ENCODE results near the gene PURA.
"Not testable (repeated sequence)": the region's sequence is repeated elsewhere in the genome, so short reads cannot be mapped to it uniquely, and the experiment has no call there.

The PURA gene

GRCh38 chr5:140142856-140143255, 28.9 kb downstream of the PURA start:
- H3K9me3 Mint-ChIP-seq, result no peaks in the 10 kb centered on the region
- no peaks in the 10 kb centered on the region for H3K36me3 Mint-ChIP-seq
- peaks cover 23% of the 10 kb centered on the region for H3K4me1 Mint-ChIP-seq
- no peak overlapping the region for H3K27ac Mint-ChIP-seq
- H3K4me3 Mint-ChIP-seq, result no peak overlapping the region
- ATAC-seq, result no peak
- peak in 1 of 2 donors; percentile 29 for DNase-seq (ENCODE audit: low spot score in 2 of 2)

- ATAC-seq, result peak; percentile 2
- Mint-ChIP-seq H3K9me3 (no peaks in the 10 kb centered on the region), H3K4me3 (no peak overlapping the region), H3K4me1 (peaks cover 23% of the 10 kb centered on the region), H3K36me3 (no peaks in the 10 kb centered on the region), H3K27ac (no peak overlapping the region)
- peak in 1 of 2 donors; percentile 47 for DNase-seq (ENCODE audit: low spot score in 2 of 2)
Measured at GRCh38 chr5:140143521-140144258, 29.8 kb downstream of the PURA start.

- Mint-ChIP-seq H3K27ac (peak overlapping the region; percentile 9), H3K36me3 (no peaks in the 10 kb centered on the region), H3K9me3 (no peaks in the 10 kb centered on the region), H3K4me1 (peaks cover 23% of the 10 kb centered on the region), H3K4me3 (peak overlapping the region; percentile 57)
- DNase-seq (ENCODE audit: low spot score in 2 of 2) (peak in 1 of 2 donors; percentile 47), ATAC-seq (no peak)
Measured at GRCh38 chr5:140145256-140145655, 31.3 kb downstream of the PURA start.

- no peak overlapping the region for H3K27ac Mint-ChIP-seq
- ATAC-seq, result peak; percentile 78
- DNase-seq (ENCODE audit: low spot score in 2 of 2), result peak; percentile 52 to 71
- peaks cover 23% of the 10 kb centered on the region for H3K4me1 Mint-ChIP-seq
- H3K9me3 Mint-ChIP-seq, result no peaks in the 10 kb centered on the region
- H3K4me3 Mint-ChIP-seq, result peak overlapping the region; percentile 57
- no peaks in the 10 kb centered on the region for H3K36me3 Mint-ChIP-seq
Measured at GRCh38 chr5:140145818-140146522, 32.1 kb downstream of the PURA start.

GRCh38 chr5:140146523-140146842, 32.6 kb downstream of the PURA start:
- peaks cover 23% of the 10 kb centered on the region for H3K4me1 Mint-ChIP-seq
- ATAC-seq (no peak), DNase-seq (ENCODE audit: low spot score in 2 of 2) (no peak)
- no peaks in the 10 kb centered on the region for H3K36me3 Mint-ChIP-seq
- no peak overlapping the region for H3K27ac Mint-ChIP-seq
- H3K9me3 Mint-ChIP-seq, result no peaks in the 10 kb centered on the region
- peak overlapping the region; percentile 57 for H3K4me3 Mint-ChIP-seq

GRCh38 chr5:140147460-140147859, 33.6 kb downstream of the PURA start:
- H3K4me1 Mint-ChIP-seq, result peaks cover 27% of the 10 kb centered on the region
- H3K4me3 Mint-ChIP-seq, result no peak overlapping the region
- no peaks in the 10 kb centered on the region for H3K9me3 Mint-ChIP-seq
- no peak overlapping the region for H3K27ac Mint-ChIP-seq
- no peak for ATAC-seq
- DNase-seq (ENCODE audit: low spot score in 2 of 2), result no peak
- no peaks in the 10 kb centered on the region for H3K36me3 Mint-ChIP-seq

GRCh38 chr5:140148508-140148907, 34.6 kb downstream of the PURA start:
- H3K27ac Mint-ChIP-seq, result no peak overlapping the region
- ATAC-seq, result no peak
- no peaks in the 10 kb centered on the region for H3K9me3 Mint-ChIP-seq
- H3K4me3 Mint-ChIP-seq, result no peak overlapping the region
- peaks cover 26% of the 10 kb centered on the region for H3K4me1 Mint-ChIP-seq
- H3K36me3 Mint-ChIP-seq, result no peaks in the 10 kb centered on the region
- no peak for DNase-seq (ENCODE audit: low spot score in 2 of 2)

- Mint-ChIP-seq H3K4me1 (peaks cover 9% of the 10 kb centered on the region), H3K27ac (no peak overlapping the region), H3K36me3 (no peaks in the 10 kb centered on the region), H3K4me3 (no peak overlapping the region), H3K9me3 (no peaks in the 10 kb centered on the region)
- DNase-seq (ENCODE audit: low spot score in 2 of 2) (no peak), ATAC-seq (no peak)
Measured at GRCh38 chr5:140150201-140150600, 36.3 kb downstream of the PURA start.

- no peaks in the 10 kb centered on the region for H3K9me3 Mint-ChIP-seq
- no peak overlapping the region for H3K4me3 Mint-ChIP-seq
- no peak for DNase-seq (ENCODE audit: low spot score in 2 of 2)
- H3K27ac Mint-ChIP-seq, result no peak overlapping the region
- no peak for ATAC-seq
- H3K36me3 Mint-ChIP-seq, result no peaks in the 10 kb centered on the region
- H3K4me1 Mint-ChIP-seq, result peaks cover 4% of the 10 kb centered on the region
Measured at GRCh38 chr5:140151144-140152021, 37.5 kb downstream of the PURA start.

- Mint-ChIP-seq H3K27ac (no peak overlapping the region), H3K4me3 (no peak overlapping the region), H3K36me3 (no peaks in the 10 kb centered on the region), H3K4me1 (peaks cover 12% of the 10 kb centered on the region), H3K9me3 (no peaks in the 10 kb centered on the region)
- DNase-seq (ENCODE audit: low spot score in 2 of 2) (no peak), ATAC-seq (no peak)
Measured at GRCh38 chr5:140152022-140152999, 38.4 kb downstream of the PURA start.

GRCh38 chr5:140153255-140153654, 39.3 kb downstream of the PURA start:
- DNase-seq (ENCODE audit: low spot score in 2 of 2) (no peak), ATAC-seq (no peak)
- Mint-ChIP-seq H3K9me3 (no peaks in the 10 kb centered on the region), H3K27ac (no peak overlapping the region), H3K36me3 (no peaks in the 10 kb centered on the region), H3K4me3 (no peak overlapping the region), H3K4me1 (peaks cover 13% of the 10 kb centered on the region)

- Mint-ChIP-seq H3K27ac (no peak overlapping the region), H3K36me3 (no peaks in the 10 kb centered on the region), H3K4me3 (no peak overlapping the region), H3K9me3 (no peaks in the 10 kb centered on the region), H3K4me1 (peaks cover 13% of the 10 kb centered on the region)
- DNase-seq (ENCODE audit: low spot score in 2 of 2) (no peak), ATAC-seq (no peak)
Measured at GRCh38 chr5:140153905-140154304, 40.0 kb downstream of the PURA start.

- not testable (repeated sequence) for H3K27ac Mint-ChIP-seq; DNase-seq (ENCODE audit: low spot score in 2 of 2); H3K9me3 Mint-ChIP-seq; H3K36me3 Mint-ChIP-seq; H3K4me3 Mint-ChIP-seq; ATAC-seq
- peaks cover 13% of the 10 kb centered on the region for H3K4me1 Mint-ChIP-seq
Measured at GRCh38 chr5:140154710-140155381, 40.9 kb downstream of the PURA start.
